Fibroblast of the aortic adventitia (primary cell): Measurements from ENCODE around the gene NHSL2. TPM values are rescaled to one million over a fixed set of nuclear protein-coding genes. Genes with fewer than 3 reads are reported as not detected.

Source experiments
- DNase-seq: peaks from one replicate; pipeline ENCODE4 v3.0.0-alpha.2; 2010; ENCODE audit warnings: low read depth
- H3K4me3 ChIP-seq: 2 replicates; pipeline ENCODE4 v1.5.1; 2011; ENCODE audit warnings: low read depth, mild to moderate bottlenecking, control low read depth, low read length, moderate library complexity
- total RNA-seq: library from RNA; depleted of rRNA; stranded (reverse); fragments of >200 nt; gene quantifications from 2 replicates; pipeline ENCODE4 v1.2.3, GENCODE V29; 2012; ENCODE audit warnings: low replicate concordance
- TF ChIP-seq, protein P1 (sequence below): IDR thresholded peaks from 2 replicates; pipeline ENCODE4 v1.5.1; 2011; ENCODE audit warnings: mild to moderate bottlenecking, low read length, control low read depth, inconsistent platforms; ENCODE audit not compliant: insufficient read depth

The NHSL2 gene
- total RNA-seq, 1 donor, result 6.8 TPM

GRCh38 chrX:72142094-72142793, 231.6 kb downstream of the NHSL2 start:
- H3K4me3 ChIP-seq, result no peak overlapping the region
- DNase-seq, result no peak
- TF ChIP-seq, protein P1, sequence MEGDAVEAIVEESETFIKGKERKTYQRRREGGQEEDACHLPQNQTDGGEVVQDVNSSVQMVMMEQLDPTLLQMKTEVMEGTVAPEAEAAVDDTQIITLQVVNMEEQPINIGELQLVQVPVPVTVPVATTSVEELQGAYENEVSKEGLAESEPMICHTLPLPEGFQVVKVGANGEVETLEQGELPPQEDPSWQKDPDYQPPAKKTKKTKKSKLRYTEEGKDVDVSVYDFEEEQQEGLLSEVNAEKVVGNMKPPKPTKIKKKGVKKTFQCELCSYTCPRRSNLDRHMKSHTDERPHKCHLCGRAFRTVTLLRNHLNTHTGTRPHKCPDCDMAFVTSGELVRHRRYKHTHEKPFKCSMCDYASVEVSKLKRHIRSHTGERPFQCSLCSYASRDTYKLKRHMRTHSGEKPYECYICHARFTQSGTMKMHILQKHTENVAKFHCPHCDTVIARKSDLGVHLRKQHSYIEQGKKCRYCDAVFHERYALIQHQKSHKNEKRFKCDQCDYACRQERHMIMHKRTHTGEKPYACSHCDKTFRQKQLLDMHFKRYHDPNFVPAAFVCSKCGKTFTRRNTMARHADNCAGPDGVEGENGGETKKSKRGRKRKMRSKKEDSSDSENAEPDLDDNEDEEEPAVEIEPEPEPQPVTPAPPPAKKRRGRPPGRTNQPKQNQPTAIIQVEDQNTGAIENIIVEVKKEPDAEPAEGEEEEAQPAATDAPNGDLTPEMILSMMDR, result no peak

DNA sequence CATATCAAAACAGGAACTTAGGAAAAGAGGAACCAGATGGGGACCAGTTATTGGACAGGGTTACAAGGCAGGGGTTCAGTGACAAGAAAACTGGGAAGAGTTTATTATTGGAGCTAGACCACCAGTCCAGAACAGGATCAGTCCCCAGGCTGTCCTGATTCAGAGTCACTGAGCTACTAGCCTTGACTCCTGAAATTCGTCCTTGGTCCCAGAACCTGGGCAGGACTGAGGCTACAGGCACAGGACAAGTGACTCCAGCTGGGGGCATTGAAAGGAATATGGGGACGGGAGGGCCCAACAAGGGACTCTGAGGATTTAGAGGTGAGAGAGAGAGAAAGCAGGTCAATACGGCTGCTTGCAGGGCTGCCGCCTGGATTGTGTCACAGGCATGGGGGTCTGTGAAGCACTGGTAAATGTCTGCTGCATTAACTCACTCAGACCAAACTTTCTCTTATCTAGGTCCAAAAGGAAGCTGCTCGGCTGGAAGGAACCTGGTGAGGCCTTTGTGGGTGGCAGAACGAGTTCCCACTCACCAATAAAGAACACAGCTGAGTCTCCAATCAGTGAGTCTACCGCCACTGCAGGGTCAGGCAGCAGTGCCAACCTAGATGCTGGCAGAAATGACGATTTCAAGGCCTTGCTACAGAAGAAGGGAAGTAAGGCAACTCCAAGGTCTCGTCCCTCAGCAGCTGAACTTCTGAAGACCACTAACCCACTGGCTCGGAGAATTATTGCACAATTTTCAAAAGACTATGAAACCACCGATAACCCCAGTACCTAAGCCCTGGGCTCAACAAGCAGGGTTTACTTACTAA, 232.4 kb downstream of the NHSL2 start:
- DNase-seq, result no peak
- TF ChIP-seq, protein P1, result no peak
- H3K4me3 ChIP-seq, result no peak overlapping the region

DNA sequence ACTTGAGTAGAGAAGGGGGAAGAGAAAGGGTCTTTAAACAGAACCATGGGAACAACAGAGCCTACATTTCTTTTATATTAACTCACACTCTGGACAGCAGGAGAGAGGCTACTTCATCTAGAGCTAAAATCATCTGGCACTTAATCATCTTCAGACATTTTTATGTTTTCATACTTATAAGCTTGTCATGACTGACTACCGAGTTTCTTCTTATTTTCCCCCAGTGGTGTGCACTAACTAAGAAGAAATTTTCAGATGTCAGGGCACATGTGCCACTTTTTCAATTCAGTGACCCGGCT, 232.9 kb downstream of the NHSL2 start:
- TF ChIP-seq, protein P1, result no peak
- no peak for DNase-seq
- H3K4me3 ChIP-seq, result no peak overlapping the region

GRCh38 chrX:72145181-72145580, 234.5 kb downstream of the NHSL2 start:
- no peak overlapping the region for H3K4me3 ChIP-seq
- TF ChIP-seq, protein P1, result no peak
- no peak for DNase-seq

DNA sequence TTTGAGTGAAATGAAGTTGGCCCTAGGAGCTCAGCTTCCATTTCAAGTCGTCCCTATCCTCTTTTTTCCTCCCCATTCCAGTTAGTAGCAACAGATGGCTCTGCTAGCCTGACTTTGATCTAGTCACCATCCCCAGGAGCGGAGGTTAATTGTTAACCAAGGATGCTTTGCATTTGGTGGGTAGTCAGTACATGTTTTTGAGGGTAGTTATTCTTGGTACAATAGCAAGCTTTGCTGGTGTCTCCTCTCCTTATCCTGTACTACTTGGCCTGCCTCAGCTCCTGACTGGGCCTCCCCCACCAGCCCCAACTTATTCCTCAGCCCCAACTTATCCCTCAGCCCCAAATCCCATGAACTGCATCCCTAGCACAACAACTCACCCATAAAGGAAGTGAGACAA, 235.9 kb downstream of the NHSL2 start:
- no peak for DNase-seq
- TF ChIP-seq, protein P1, result no peak
- no peak overlapping the region for H3K4me3 ChIP-seq

- DNase-seq, result no peak
- TF ChIP-seq, protein P1, result no peak
- no peak overlapping the region for H3K4me3 ChIP-seq
Measured at GRCh38 chrX:72158773-72159172, 248.1 kb downstream of the NHSL2 start.
